ENCODE data around the gene ELK1. TPM values are rescaled to one million over a fixed set of nuclear protein-coding genes. Genes with fewer than 3 reads are reported as not detected.

Gene ELK1
- total RNA-seq, 1 experiment from 2014 or later, result 22.0 TPM

DNA sequence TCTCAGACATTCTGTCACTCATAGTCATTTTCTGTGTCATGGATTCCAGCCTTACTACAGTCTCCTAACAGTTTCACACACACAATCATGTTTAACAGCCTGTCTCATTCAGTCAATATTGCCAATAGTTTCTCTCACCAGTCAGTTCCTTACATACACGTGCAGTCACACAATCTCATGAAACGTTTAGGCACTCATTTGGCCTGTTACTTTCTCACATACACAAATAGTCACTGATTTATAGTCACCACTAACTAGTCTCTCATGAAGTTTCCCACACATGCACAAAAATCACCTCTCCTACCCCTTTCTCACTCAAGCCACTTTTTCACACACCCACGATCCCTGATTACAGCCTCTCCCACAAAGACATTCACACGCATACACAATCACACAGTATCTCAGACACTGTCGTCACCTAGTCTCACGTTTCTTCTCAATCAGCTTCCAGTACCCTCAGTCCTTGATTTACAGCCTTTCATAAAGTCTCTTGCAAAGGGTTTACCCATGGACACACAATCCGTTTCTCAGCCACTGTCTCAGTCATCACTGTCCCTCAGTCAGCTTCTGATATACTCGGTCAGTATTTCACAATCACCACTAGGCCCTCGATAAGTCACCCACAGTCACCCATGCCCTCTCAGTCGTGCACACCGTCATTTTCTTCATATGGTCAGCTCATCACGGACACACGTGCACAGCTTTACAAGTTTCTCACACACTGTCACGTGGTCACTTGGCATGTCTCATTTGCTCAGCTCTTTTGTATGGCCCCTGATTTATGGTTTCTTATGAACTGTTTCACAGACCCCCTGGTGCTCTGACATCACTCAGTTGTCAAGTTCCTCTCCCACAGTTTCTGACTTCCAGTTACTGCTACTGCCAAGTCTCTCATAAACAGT is 16.4 kb downstream of the ELK1 start:
- DNase-seq, result no peak
- CTCF ChIA-PET, result no interaction called here
- Histone ChIP-seq H3K4me2 (no peak overlapping the region), H2AFZ (no peak overlapping the region), H3K9me2 (ENCODE audit: insufficient read depth) (no peaks in the 10 kb centered on the region), H4K20me1 (ENCODE audit: insufficient read depth) (no peaks in the 10 kb centered on the region), H3K4me1 (replicated peaks; ENCODE audit: insufficient read depth) (no peaks in the 10 kb centered on the region), H3K36me3 (ENCODE audit: low read depth) (no peaks in the 10 kb centered on the region), H3K9me3 (ENCODE audit: insufficient read depth, low read depth) (no peaks in the 10 kb centered on the region), H3K27me3 (ENCODE audit: insufficient read depth, low read depth) (no peaks in the 10 kb centered on the region), H3K79me2 (ENCODE audit: low read depth) (no peaks in the 10 kb centered on the region), H3F3A (ENCODE audit: insufficient read depth, low read depth) (no peaks in the 10 kb centered on the region), H3K27ac (no peak overlapping the region), H3K4me3 (no peak overlapping the region)
- intact Hi-C loops (cut with micrococcal nuclease; ENCODE audit: unreplicated experiment), result no loop called here
- TF ChIP-seq, protein P1, sequence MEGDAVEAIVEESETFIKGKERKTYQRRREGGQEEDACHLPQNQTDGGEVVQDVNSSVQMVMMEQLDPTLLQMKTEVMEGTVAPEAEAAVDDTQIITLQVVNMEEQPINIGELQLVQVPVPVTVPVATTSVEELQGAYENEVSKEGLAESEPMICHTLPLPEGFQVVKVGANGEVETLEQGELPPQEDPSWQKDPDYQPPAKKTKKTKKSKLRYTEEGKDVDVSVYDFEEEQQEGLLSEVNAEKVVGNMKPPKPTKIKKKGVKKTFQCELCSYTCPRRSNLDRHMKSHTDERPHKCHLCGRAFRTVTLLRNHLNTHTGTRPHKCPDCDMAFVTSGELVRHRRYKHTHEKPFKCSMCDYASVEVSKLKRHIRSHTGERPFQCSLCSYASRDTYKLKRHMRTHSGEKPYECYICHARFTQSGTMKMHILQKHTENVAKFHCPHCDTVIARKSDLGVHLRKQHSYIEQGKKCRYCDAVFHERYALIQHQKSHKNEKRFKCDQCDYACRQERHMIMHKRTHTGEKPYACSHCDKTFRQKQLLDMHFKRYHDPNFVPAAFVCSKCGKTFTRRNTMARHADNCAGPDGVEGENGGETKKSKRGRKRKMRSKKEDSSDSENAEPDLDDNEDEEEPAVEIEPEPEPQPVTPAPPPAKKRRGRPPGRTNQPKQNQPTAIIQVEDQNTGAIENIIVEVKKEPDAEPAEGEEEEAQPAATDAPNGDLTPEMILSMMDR (conservative IDR thresholded peaks at IDR 0.05), result no peak
- no peak for TF ChIP-seq EZH2 (IDR thresholded peaks at IDR 0.05; ENCODE audit: low read depth)
- BruUV-seq (replicated peaks), result no TSS peak
- POLR2A ChIA-PET (ENCODE audit: unreplicated experiment), result no interaction called here

DNA sequence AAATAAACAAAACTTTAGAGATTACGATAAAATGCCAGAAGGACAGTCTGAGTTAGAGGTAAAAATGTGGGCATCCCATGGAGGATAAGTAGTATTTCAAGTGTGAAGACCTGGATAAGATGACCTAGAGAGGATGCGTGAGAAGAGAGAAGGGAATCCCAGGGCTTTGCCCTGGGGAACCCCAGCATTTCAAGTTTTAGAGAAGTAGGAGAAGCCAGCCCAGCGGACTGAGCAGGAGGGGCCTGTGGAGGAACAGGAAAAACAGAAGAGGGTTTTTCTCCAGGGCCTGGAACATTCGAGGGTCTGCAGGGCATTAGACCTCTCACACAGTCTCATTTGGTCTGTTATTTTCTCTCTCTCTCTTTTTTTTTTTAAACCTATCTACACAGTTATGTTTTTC is 17.7 kb downstream of the ELK1 start:
- H3K27ac ChIP-seq, result no peak overlapping the region
- H3F3A ChIP-seq (ENCODE audit: insufficient read depth, low read depth), result no peaks in the 10 kb centered on the region
- ChIA-PET CTCF (no interaction called here), POLR2A (ENCODE audit: unreplicated experiment) (no interaction called here)
- H3K79me2 ChIP-seq (ENCODE audit: low read depth), result no peaks in the 10 kb centered on the region
- no peak overlapping the region for H2AFZ ChIP-seq
- H3K27me3 ChIP-seq (ENCODE audit: insufficient read depth, low read depth), result no peaks in the 10 kb centered on the region
- no peak overlapping the region for H3K4me2 ChIP-seq
- H3K4me3 ChIP-seq, result no peak overlapping the region
- no peaks in the 10 kb centered on the region for H4K20me1 ChIP-seq (ENCODE audit: insufficient read depth)
- no TSS peak for BruUV-seq (replicated peaks)
- no peaks in the 10 kb centered on the region for H3K9me3 ChIP-seq (ENCODE audit: insufficient read depth, low read depth)
- H3K4me1 ChIP-seq (replicated peaks; ENCODE audit: insufficient read depth), result no peaks in the 10 kb centered on the region
- TF ChIP-seq EZH2 (IDR thresholded peaks at IDR 0.05; ENCODE audit: low read depth), result no peak
- TF ChIP-seq, protein P1 (conservative IDR thresholded peaks at IDR 0.05), result no peak
- no peaks in the 10 kb centered on the region for H3K36me3 ChIP-seq (ENCODE audit: low read depth)
- intact Hi-C loops (cut with micrococcal nuclease; ENCODE audit: unreplicated experiment), result no loop called here
- H3K9me2 ChIP-seq (ENCODE audit: insufficient read depth), result no peaks in the 10 kb centered on the region
- DNase-seq, result no peak

DNA sequence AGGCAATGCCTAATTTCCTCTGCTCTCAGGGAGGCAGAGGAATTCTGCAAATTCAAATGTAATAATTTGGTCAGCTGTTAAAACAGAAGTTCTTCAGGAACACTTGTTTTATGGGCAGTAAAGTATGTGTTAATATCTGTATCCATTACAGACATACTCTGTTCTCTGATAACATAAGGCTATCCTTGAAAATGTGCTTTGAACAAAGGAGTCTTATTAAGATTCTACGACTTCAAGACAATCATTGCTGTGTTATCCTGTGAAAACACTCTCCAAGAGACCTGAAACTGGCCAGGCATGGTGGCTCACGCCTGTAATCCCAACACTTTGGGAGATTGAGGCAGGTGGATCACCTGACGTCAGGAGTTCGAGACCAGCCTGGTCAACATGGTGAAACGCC is 18.7 kb downstream of the ELK1 start:
- no peaks in the 10 kb centered on the region for H3F3A ChIP-seq (ENCODE audit: insufficient read depth, low read depth)
- TF ChIP-seq, protein P1 (conservative IDR thresholded peaks at IDR 0.05), result no peak
- TF ChIP-seq EZH2 (IDR thresholded peaks at IDR 0.05; ENCODE audit: low read depth), result no peak
- H3K27me3 ChIP-seq (ENCODE audit: insufficient read depth, low read depth), result no peaks in the 10 kb centered on the region
- no peak for DNase-seq
- no peak overlapping the region for H2AFZ ChIP-seq
- BruUV-seq (replicated peaks), result no TSS peak
- intact Hi-C loops (cut with micrococcal nuclease; ENCODE audit: unreplicated experiment), result no loop called here
- ChIA-PET CTCF (no interaction called here), POLR2A (ENCODE audit: unreplicated experiment) (no interaction called here)
- no peaks in the 10 kb centered on the region for H3K36me3 ChIP-seq (ENCODE audit: low read depth)
- H3K27ac ChIP-seq, result no peak overlapping the region
- H3K9me2 ChIP-seq (ENCODE audit: insufficient read depth), result no peaks in the 10 kb centered on the region
- no peak overlapping the region for H3K4me2 ChIP-seq
- H3K4me3 ChIP-seq, result no peak overlapping the region
- no peaks in the 10 kb centered on the region for H3K4me1 ChIP-seq (replicated peaks; ENCODE audit: insufficient read depth)
- H4K20me1 ChIP-seq (ENCODE audit: insufficient read depth), result no peaks in the 10 kb centered on the region
- H3K9me3 ChIP-seq (ENCODE audit: insufficient read depth, low read depth), result no peaks in the 10 kb centered on the region
- H3K79me2 ChIP-seq (ENCODE audit: low read depth), result no peaks in the 10 kb centered on the region

Data from PC-9 (cell line).